ENCODE results near the gene ZNF641.

Gene ZNF641

GRCh38 chr12:48350249-48351021 lies at the start of gene ZNF641:
ZNF641 (minus strand) TSS chr12:48350919; CDS start chr12:48348090, 2,829 bp downstream.
- DNase-seq = peak; percentile 80

GRCh38 chr12:48390026-48390425 lies 39.3 kb upstream of the ZNF641 start:
- no peak for DNase-seq

GRCh38 chr12:48389409-48389808 lies 38.7 kb upstream of the ZNF641 start:
- DNase-seq = no peak

GRCh38 chr12:48388938-48389337 lies 38.2 kb upstream of the ZNF641 start:
- no peak for DNase-seq

GRCh38 chr12:48388460-48388859 lies 37.7 kb upstream of the ZNF641 start:
- DNase-seq = no peak

- DNase-seq = no peak
Measured at GRCh38 chr12:48380596-48380995, 29.9 kb upstream of the ZNF641 start.

- DNase-seq = no peak
Measured at GRCh38 chr12:48379794-48380193, 29.1 kb upstream of the ZNF641 start.

GRCh38 chr12:48377646-48378045 lies 26.9 kb upstream of the ZNF641 start:
- DNase-seq = no peak

- DNase-seq = no peak
Measured at GRCh38 chr12:48374164-48374563, 23.4 kb upstream of the ZNF641 start.

GRCh38 chr12:48366131-48366530 lies 15.4 kb upstream of the ZNF641 start:
- DNase-seq = no peak

- no peak for DNase-seq
Measured at GRCh38 chr12:48361664-48362339, 11.1 kb upstream of the ZNF641 start.

GRCh38 chr12:48358937-48359513 lies 8.3 kb upstream of the ZNF641 start:
- DNase-seq = no peak

GRCh38 chr12:48356041-48356768 lies 5.5 kb upstream of the ZNF641 start:
- DNase-seq = no peak

GRCh38 chr12:48352157-48352760 lies 1.5 kb upstream of the ZNF641 start:
- no peak for DNase-seq

GRCh38 chr12:48351022-48351708 lies 446 bp upstream of the ZNF641 start:
- DNase-seq = peak; percentile 6

GRCh38 chr12:48349471-48349870 lies 1.2 kb downstream of the ZNF641 start:
- no peak for DNase-seq

- no peak for DNase-seq
Measured at GRCh38 chr12:48342980-48343379, 7.7 kb downstream of the ZNF641 start.

GRCh38 chr12:48340943-48341342 lies 9.8 kb downstream of the ZNF641 start:
- DNase-seq = no peak

GRCh38 chr12:48339442-48340117 lies 11.1 kb downstream of the ZNF641 start:
- no peak for DNase-seq

GRCh38 chr12:48336564-48336963 lies 14.2 kb downstream of the ZNF641 start:
- DNase-seq = no peak

GRCh38 chr12:48336061-48336460 lies 14.7 kb downstream of the ZNF641 start:
- DNase-seq = no peak

GRCh38 chr12:48334808-48335207 lies 15.9 kb downstream of the ZNF641 start:
- DNase-seq = peak; percentile 48

Data from stimulated activated CD4-positive, alpha-beta T cell treated with anti-CD3 and anti-CD28 coated beads, Interleukin-15, amount 100 ng/mL, for 24 hours (primary cell).